ENCODE data around the gene PARVA. TPM values are rescaled to one million over a fixed set of nuclear protein-coding genes. Genes with fewer than 3 reads are reported as not detected.

The PARVA gene
- total and polyA plus RNA-seq, 2 of the 8 experiments (the other 6 are each of a cell fraction or from before 2014, with no cell fraction given): 3.1 to 13.5 TPM

- no peaks in the 10 kb centered on the region for H3K79me1 ChIP-seq (ENCODE audit: low read depth, low read length)
- H2BK5ac ChIP-seq (ENCODE audit: low read depth, low read length): no peak overlapping the region
- no peaks in the 10 kb centered on the region for H3K9me3 ChIP-seq (ENCODE audit: insufficient read depth in 2 of 2, low read depth in 1 of 2, low read length in 1 of 2)
- H3K4me1 ChIP-seq (replicated peaks in 1 of 4; ENCODE audit: control insufficient read depth in 3 of 4, insufficient read depth in 4 of 4, low read length in 3 of 4): peaks cover 0 to 7% (median 5%) of the 10 kb centered on the region in 4 experiments; a peak in 4 of 7 replicates
- H4K91ac ChIP-seq (replicated peaks; ENCODE audit: insufficient read length, low read length): no peak overlapping the region
- no peaks in the 10 kb centered on the region for H3K36me3 ChIP-seq (ENCODE audit: control insufficient read depth in 2 of 4, insufficient read depth in 4 of 4, low read length in 3 of 4)
- CTCF ChIA-PET (ENCODE audit: partially characterized antibody): interaction anchor here (1.2 to 1.3 kb wide), 2 partner anchors 8 to 93 kb away, joined by 4 to 6 read pairs; no protein-coding TSS in a partner anchor
- no peak overlapping the region for H3K18ac ChIP-seq (ENCODE audit: extremely low read depth, low read length)
- H3K23me2 ChIP-seq (ENCODE audit: low read depth, low read length): no peaks in the 10 kb centered on the region; the same call in 1 of the 2 replicates
- H4K5ac ChIP-seq (ENCODE audit: insufficient read length, low read depth, low read length): no peak overlapping the region
- H3K79me2 ChIP-seq (ENCODE audit: control insufficient read depth in 1 of 2, insufficient read depth in 2 of 2, low read length in 2 of 2): no peaks in the 10 kb centered on the region
- H2BK12ac ChIP-seq (ENCODE audit: low read depth, low read length): no peak overlapping the region
- H3K14ac ChIP-seq (ENCODE audit: insufficient read length): no peak overlapping the region
- H3K4ac ChIP-seq (replicated peaks; ENCODE audit: insufficient read length, low read depth, low read length): no peak overlapping the region
- no peak for FAIRE-seq
- no peaks in the 10 kb centered on the region for H4K20me1 ChIP-seq (replicated peaks in 1 of 2; ENCODE audit: control insufficient read depth in 1 of 2, insufficient read depth in 2 of 2, low read length in 2 of 2)
- H3K9ac ChIP-seq (replicated peaks in 1 of 4; ENCODE audit: extremely low read depth in 1 of 4, low read depth in 3 of 4, low read length in 3 of 4): no peak overlapping the region
- no peak overlapping the region for H4K8ac ChIP-seq (ENCODE audit: extremely low read depth, insufficient read depth, low read length)
- DNase-seq (ENCODE audit: low read depth in 1 of 2, low spot score in 2 of 2): no peak
- H3K4me2 ChIP-seq (ENCODE audit: insufficient read depth in 1 of 2, low read depth in 2 of 2, low read length in 2 of 2): no peak overlapping the region
- H2AFZ ChIP-seq (ENCODE audit: low read length): no peak overlapping the region
- H3K56ac ChIP-seq (replicated peaks; ENCODE audit: insufficient read length, low read depth, low read length): no peak overlapping the region
- no peak overlapping the region for H3K23ac ChIP-seq (ENCODE audit: insufficient read length)
- 93% methylated on average over 6 of the region's 6 CpGs; no CpG with 5 or more reads in 1 of the 2 experiments for WGBS, 2 experiments (ENCODE audit: extremely low coverage in 1 of 2, insufficient coverage in 1 of 2, insufficient read length in 1 of 2, insufficient replicate concordance in 2 of 2, low coverage in 1 of 2, low lambda C conversion rate in 2 of 2, missing lambda C conversion rate in 1 of 2)
- H2AK5ac ChIP-seq (ENCODE audit: low read depth, low read length): peak overlapping the region; percentile 26; the same call in 1 of the 2 replicates
- TF ChIP-seq KDM1A (IDR thresholded peaks at IDR 0.05; ENCODE audit: borderline replicate concordance, low read length): no peak
- no peak overlapping the region for H3K27ac ChIP-seq (ENCODE audit: low read depth, low read length)
- no peak overlapping the region for H2BK20ac ChIP-seq (ENCODE audit: low read length)
- no peaks in the 10 kb centered on the region for H3K27me3 ChIP-seq (replicated peaks in 1 of 4; ENCODE audit: control insufficient read depth in 3 of 4, extremely low read depth in 1 of 4, insufficient read depth in 3 of 4, low read length in 3 of 4)
- no peak overlapping the region for H3K4me3 ChIP-seq (ENCODE audit: extremely low read depth in 1 of 4, insufficient read depth in 2 of 4, low read depth in 3 of 4, low read length in 4 of 4)
- POLR2A ChIA-PET (ENCODE audit: partially characterized antibody): no interaction called here
- H2BK120ac ChIP-seq (replicated peaks; ENCODE audit: low read depth, low read length): no peak overlapping the region
- no peak overlapping the region for H2BK15ac ChIP-seq (ENCODE audit: low read length)
Measured at GRCh38 chr11:12414611-12415010, 37.2 kb downstream of the PARVA start.

All from H1 (cell line).